ENCODE data around the gene CCL17. TPM values are rescaled to one million over a fixed set of nuclear protein-coding genes. Genes with fewer than 3 reads are reported as not detected.
A peak's percentile ranks its signal among the peaks of the same experiment; 100 is the strongest.
"Not testable (repeated sequence)": the region's sequence is repeated elsewhere in the genome, so short reads cannot be mapped to it uniquely, and the experiment has no call there.

The CCL17 gene
- total RNA-seq, 1 donor from 2014 or later = 7.0 TPM

DNA sequence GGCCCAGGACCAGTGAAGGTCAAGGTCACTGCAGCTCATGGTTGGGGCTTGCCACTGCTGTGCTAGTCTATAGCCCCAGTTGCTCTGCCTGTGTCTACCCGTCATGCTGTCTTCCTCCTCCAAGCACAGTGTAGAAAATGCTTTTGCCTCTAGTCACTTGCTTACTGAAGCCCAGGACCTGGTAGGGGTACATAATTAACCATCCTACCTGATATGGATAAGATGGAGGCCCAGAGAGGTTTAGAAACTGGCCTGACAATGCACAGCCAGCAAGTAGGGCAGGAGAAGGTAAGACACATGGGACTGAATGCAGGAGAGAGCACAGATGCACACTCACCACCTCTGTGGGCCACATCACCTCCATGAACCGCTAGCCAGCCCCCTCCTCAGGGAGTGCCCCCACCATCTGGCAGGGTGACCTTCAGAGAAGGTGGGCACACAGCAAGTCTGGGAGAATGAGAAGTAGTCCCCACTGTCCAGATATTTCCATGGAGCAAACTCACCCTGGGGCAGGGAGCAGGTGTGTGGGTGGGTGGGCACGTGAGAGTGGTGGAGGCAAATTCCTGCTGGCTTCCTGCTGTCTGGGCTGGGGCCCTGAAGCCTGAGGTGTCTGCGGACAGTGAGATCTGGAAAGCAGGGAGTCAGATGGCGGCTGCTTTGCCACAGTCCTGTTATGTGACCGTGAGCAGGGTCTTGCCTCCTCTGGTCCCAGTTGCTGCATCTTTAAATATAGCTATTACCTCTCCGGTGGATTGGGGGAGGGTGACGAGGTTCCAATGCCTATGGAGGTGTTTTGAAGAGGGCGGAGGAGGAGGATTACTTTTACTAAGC lies 31.2 kb upstream of the CCL17 start:
- Mint-ChIP-seq H3K36me3 (ENCODE audit: low read depth) (no peaks in the 10 kb centered on the region), H3K9me3 (no peaks in the 10 kb centered on the region), H3K27ac (no peak overlapping the region), H3K4me1 (peaks cover 22% of the 10 kb centered on the region), H3K4me3 (no peak overlapping the region), H3K27me3 (no peaks in the 10 kb centered on the region)
- DNase-seq (no peak), ATAC-seq (ENCODE audit: low read depth) (no peak)
- TF ChIP-seq, protein P1, sequence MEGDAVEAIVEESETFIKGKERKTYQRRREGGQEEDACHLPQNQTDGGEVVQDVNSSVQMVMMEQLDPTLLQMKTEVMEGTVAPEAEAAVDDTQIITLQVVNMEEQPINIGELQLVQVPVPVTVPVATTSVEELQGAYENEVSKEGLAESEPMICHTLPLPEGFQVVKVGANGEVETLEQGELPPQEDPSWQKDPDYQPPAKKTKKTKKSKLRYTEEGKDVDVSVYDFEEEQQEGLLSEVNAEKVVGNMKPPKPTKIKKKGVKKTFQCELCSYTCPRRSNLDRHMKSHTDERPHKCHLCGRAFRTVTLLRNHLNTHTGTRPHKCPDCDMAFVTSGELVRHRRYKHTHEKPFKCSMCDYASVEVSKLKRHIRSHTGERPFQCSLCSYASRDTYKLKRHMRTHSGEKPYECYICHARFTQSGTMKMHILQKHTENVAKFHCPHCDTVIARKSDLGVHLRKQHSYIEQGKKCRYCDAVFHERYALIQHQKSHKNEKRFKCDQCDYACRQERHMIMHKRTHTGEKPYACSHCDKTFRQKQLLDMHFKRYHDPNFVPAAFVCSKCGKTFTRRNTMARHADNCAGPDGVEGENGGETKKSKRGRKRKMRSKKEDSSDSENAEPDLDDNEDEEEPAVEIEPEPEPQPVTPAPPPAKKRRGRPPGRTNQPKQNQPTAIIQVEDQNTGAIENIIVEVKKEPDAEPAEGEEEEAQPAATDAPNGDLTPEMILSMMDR (IDR thresholded peaks at IDR 0.05) = no peak
- intact Hi-C loops (cut with micrococcal nuclease) = no loop called here
- POLR2A ChIA-PET = interaction anchor here (0.7 kb wide), 1 partner anchor 40 kb away, joined by 8 read pairs; no protein-coding TSS in a partner anchor
- CTCF ChIA-PET = no interaction called here

DNA sequence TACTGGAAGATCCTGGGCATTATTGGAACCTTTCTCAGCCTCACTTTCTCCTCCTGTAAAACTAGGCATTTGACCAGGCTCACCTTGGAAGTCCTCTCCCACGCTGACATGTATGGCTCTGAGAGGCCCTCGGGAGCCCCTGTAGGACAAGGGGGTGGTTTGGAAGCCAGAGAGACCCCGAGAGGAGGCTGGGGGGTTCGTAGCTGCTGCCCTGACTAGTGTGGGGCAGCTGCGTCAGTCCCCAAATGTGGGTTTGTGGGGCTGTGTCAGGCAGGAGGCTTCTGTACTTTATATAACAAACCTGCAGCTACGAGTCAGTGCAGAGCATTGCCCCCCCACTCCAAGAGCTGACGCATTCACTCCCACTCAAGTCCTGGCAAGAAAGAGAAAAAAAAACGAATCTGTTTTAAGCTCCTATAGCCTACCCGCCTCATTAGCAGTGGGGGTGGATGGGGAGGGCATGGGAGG lies 30.5 kb upstream of the CCL17 start:
- Mint-ChIP-seq H3K9me3 (no peaks in the 10 kb centered on the region), H3K27ac (no peak overlapping the region), H3K36me3 (ENCODE audit: low read depth) (no peaks in the 10 kb centered on the region), H3K4me3 (no peak overlapping the region), H3K4me1 (peaks cover 26% of the 10 kb centered on the region), H3K27me3 (no peaks in the 10 kb centered on the region)
- intact Hi-C loops (cut with micrococcal nuclease) = no loop called here
- TF ChIP-seq, protein P1 (IDR thresholded peaks at IDR 0.05) = no peak
- DNase-seq = no peak
- ChIA-PET CTCF (no interaction called here), POLR2A (interaction anchor here (0.6 to 0.7 kb wide), 3 partner anchors 13 to 270 kb away, joined by 3 to 8 read pairs (median 3); no protein-coding TSS in a partner anchor)
- no peak for ATAC-seq (ENCODE audit: low read depth)

DNA sequence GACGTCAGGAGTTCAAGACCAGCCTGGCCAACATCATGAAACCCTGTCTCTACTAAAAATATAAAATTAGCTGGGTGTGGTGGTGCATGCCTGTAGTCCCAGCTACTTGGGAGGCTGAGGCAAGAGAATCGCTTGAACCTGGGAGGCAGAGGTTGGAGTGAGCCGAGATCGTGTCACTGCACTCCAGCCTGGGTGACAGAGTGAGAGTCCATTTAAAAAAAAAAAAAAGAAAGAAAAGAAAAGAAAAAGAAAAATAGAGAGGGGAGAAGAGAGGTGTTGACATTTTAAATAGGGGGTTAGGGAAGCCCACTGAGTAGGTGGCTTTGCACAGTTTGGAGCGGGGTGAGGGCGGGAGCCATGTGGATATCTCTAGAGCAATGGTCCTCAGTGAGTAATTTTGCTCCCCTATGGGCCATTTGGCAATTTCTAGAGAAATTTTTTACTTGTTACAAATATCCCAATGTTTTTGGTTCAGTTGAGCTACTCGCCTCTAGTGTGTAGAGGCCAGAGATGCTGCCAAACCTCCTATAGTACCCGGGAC lies 29.6 kb upstream of the CCL17 start:
- ATAC-seq (ENCODE audit: low read depth); intact Hi-C loops (cut with micrococcal nuclease); H3K36me3 Mint-ChIP-seq (ENCODE audit: low read depth); H3K4me3 Mint-ChIP-seq; H3K27me3 Mint-ChIP-seq; H3K27ac Mint-ChIP-seq; DNase-seq; H3K9me3 Mint-ChIP-seq; CTCF ChIA-PET: not testable (repeated sequence)
- POLR2A ChIA-PET = interaction anchor here (0.6 kb wide), 2 partner anchors 14 to 31 kb away, joined by 3 to 4 read pairs; no protein-coding TSS in a partner anchor
- H3K4me1 Mint-ChIP-seq = peaks cover 26% of the 10 kb centered on the region

DNA sequence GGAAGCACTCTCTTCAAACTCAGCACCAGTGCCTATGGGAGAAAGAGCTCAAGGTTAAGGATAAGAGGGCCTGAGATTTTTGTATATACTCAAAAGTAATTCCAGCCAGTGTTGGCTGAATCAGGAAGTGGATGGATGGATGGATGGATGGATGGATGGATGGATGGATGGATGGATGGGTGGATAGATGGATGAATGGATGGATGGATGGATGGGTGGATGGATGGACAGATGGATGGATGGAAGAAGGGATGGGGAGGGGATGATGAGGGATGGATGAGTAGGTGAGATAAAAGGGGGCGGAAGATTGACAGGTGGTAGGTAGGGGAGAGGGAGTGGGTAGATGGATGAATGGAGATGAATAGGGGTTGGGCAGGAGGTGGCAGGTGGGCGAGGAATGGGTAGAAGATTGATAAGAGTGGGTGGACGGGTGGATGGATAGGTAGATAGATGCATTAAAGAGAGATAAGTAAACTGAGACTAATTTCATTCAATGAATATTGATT lies 28.2 kb upstream of the CCL17 start:
- Mint-ChIP-seq H3K27me3 (no peaks in the 10 kb centered on the region), H3K9me3 (no peaks in the 10 kb centered on the region), H3K4me3 (peak overlapping the region; percentile 64), H3K36me3 (ENCODE audit: low read depth) (no peaks in the 10 kb centered on the region), H3K27ac (peak overlapping the region; percentile 55), H3K4me1 (peaks cover 37% of the 10 kb centered on the region)
- intact Hi-C loops (cut with micrococcal nuclease) = loop anchor here (2.0 kb wide), 1 partner anchor 28 kb away; no protein-coding TSS in a partner anchor
- CTCF ChIA-PET = interaction anchor here (1.0 to 2.8 kb wide), 2 partner anchors 13 to 74 kb away, joined by 3 to 12 read pairs; no protein-coding TSS in a partner anchor
- TF ChIP-seq, protein P1 (IDR thresholded peaks at IDR 0.05) = no peak
- DNase-seq (no peak), ATAC-seq (ENCODE audit: low read depth) (no peak)
- POLR2A ChIA-PET = interaction anchor here (0.6 to 2.1 kb wide), 3 partner anchors 27 to 40 kb away, joined by 3 to 18 read pairs (median 4); no protein-coding TSS in a partner anchor

DNA sequence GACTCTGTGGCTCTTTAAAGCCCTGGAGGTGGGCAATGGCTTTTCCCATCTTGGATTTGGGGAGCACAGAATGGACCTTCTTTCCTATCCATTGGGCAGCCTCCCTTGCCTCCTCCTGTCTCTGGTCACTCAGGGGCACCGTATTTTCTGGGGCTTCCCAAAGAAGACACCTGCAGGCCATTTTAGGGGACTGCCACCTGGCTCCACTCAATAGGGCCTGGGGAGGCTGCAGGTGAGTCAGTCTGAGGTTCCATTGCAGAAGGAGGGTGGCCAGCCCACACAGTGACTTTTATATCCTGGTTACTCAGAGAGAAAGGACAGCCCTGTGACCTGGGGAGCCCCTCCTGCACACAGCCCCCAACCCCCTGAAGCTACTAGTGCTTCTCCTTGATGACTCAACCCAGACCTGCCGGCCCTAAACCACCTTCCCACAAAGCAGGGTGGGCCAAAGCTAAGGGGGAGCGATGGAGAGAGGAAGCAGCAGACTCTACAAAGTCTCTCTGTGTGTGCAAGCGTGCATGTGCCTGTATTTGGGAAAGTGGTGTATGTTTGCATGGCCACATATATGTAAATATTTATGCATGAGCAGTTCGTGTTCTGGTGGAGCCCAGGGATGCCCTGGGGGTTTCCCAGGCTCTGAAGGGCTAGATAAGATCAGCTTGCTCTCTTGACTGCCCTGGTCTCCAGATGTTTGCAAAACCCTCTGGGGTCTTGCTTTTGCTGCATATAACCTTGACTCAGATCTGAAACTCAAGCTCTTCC lies 27.3 kb upstream of the CCL17 start:
- no peaks in the 10 kb centered on the region for H3K9me3 Mint-ChIP-seq
- CTCF ChIA-PET = interaction anchor here (0.7 to 2.8 kb wide), 5 partner anchors 11 to 75 kb away, joined by 3 to 14 read pairs (median 8); no protein-coding TSS in a partner anchor
- peak overlapping the region; percentile 86 for H3K27ac Mint-ChIP-seq
- POLR2A ChIA-PET = interaction anchor here (1.1 to 2.1 kb wide), 8 partner anchors 11 to 77 kb away, joined by 4 to 18 read pairs (median 10); no protein-coding TSS in a partner anchor
- H3K4me3 Mint-ChIP-seq = peak overlapping the region; percentile 29
- TF ChIP-seq, protein P1 (IDR thresholded peaks at IDR 0.05) = no peak
- DNase-seq (peak; percentile 46), ATAC-seq (ENCODE audit: low read depth) (peak; percentile 82)
- intact Hi-C loops (cut with micrococcal nuclease) = loop anchor here (1.0 to 2.0 kb wide), 7 partner anchors 11 to 77 kb away; partner anchors contain the start of gene CCL22
- H3K36me3 Mint-ChIP-seq (ENCODE audit: low read depth) = no peaks in the 10 kb centered on the region
- peaks cover 43% of the 10 kb centered on the region for H3K4me1 Mint-ChIP-seq
- H3K27me3 Mint-ChIP-seq = no peaks in the 10 kb centered on the region

Data from activated B cell treated with CpG ODN at 0.5 μM for 24 hours (primary cell).